22Rv1 (cell line): Measurements from ENCODE around the gene KAZN.
A peak's percentile ranks its signal among the peaks of the same experiment; 100 is the strongest.

ENCODE experiments used
- H3K27ac ChIP-seq: fragments of 450-650 bp; 2 replicates; pipeline ENCODE4 v1.5.1; 2017
- CTCF ChIP-seq: fragments of 450-650 bp; IDR thresholded peaks from 2 replicates; pipeline ENCODE4 v1.5.1; 2017; ENCODE audit warnings: mild to moderate bottlenecking
- ZFX ChIP-seq: fragments of 450-650 bp; IDR thresholded peaks from 2 replicates; pipeline ENCODE4 v1.6.1; 2017; ENCODE audit warnings: antibody characterized with exemption, borderline replicate concordance

The KAZN gene

GRCh38 chr1:14804626-14805025, 206.1 kb downstream of the KAZN start:
- TF ChIP-seq ZFX (no peak), CTCF (peak; percentile 4; the same call in 1 of the 2 replicates)

GRCh38 chr1:14806772-14807171, 208.3 kb downstream of the KAZN start:
- no peak overlapping the region for H3K27ac ChIP-seq
- TF ChIP-seq ZFX (no peak), CTCF (no peak)

More at GRCh38 chr1:14804626-14805025, 206.1 kb downstream of the KAZN start:
- no peak overlapping the region for H3K27ac ChIP-seq

GRCh38 chr1:14808768-14809167, 210.3 kb downstream of the KAZN start:
- TF ChIP-seq CTCF, result no peak
- TF ChIP-seq ZFX, result no peak
- H3K27ac ChIP-seq, result no peak overlapping the region

DNA sequence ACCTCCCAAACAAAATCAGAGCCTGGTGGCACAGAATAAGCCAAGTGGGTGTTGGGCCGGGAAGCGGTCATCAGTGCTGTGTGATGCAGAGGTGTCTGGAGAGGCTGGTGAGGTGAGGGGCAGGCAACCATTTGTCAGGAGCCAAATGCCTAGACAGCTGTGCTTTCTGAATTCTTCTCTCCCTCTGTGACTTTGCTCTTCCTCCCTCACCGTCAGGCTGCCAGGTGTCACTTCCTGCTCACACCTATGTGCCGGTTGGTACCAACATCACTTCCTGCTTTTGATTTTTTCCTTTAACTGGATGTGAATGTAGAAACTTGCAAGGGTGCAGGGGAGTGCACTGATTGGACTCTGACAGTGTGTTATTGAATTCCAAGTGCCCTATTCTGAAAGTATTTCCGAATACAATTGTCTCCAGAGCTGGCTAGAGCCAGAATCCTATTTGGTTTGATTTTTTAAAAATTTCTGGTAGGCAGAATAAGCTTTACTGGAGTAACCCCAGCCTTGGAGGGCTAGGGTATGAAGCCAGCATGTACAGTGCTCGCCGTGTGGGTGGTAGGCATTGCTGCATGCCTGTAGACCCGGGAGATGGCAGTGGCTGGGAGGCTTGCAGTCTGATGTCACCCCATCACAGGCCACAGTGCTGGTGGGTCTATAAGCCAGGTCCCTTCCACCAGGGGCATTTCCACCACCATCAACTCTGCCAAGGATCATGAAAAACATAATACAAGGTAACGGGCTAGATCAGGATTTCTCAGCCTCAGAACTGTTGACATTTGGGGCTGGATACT, 210.9 kb downstream of the KAZN start:
- H3K27ac ChIP-seq, result no peak overlapping the region
- TF ChIP-seq CTCF (no peak), ZFX (no peak)

DNA sequence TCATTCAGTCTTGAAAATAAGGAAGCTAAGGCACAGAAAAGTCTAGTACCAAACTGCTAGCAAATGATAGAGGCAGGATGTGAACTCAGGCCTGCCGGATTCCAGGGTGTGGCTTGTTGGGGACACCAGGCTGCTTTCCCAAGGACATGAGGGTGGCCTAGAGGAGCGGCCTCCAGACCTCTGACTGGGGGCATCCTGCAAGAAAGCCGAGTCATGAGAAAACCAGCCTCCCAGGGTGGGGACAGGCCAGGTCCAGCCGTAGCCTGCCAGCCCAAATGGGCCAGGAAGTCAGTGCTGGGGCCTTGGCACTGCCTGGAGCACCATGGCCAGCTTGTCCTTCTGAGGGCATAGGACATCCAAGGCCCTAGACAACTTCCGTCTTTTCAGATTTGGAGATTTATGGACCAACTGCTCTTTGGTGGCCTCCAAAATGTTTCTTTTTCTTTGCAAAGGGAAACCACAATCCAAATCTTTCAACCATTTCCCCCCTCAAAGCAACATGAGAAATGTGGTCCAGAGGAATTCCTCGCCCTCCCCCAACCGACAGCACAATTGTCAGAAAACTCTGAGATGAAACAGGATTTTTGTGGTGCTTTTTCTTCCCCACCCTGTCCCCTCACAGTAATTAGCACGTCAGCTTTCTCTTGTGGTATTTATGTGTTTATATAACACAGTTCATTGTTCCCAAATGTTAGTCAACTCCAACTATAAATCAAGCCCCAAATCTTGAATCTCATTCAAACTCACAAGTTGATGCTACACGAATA, 212.3 kb downstream of the KAZN start:
- H3K27ac ChIP-seq, result no peak overlapping the region
- no peak for TF ChIP-seq ZFX
- no peak for TF ChIP-seq CTCF

DNA sequence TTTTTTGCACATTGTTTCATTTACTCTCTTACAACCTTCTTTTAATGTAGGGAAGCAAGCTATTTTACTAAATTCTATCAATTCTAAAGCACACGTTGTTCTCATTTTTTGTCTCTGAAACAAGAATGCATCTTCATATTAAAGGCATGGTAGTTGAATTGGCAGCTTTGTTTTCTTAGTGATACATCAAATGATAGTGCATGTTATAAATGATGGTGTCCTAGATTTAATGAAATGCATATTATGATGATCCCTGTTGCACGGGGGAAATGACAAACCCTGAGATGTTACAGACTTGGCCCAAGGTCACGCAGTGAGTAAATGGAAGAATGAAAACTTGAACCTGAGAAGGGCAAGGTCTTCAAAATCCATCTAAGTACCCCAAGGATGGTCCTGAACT, 213.1 kb downstream of the KAZN start:
- TF ChIP-seq ZFX (no peak), CTCF (no peak)
- no peak overlapping the region for H3K27ac ChIP-seq

DNA sequence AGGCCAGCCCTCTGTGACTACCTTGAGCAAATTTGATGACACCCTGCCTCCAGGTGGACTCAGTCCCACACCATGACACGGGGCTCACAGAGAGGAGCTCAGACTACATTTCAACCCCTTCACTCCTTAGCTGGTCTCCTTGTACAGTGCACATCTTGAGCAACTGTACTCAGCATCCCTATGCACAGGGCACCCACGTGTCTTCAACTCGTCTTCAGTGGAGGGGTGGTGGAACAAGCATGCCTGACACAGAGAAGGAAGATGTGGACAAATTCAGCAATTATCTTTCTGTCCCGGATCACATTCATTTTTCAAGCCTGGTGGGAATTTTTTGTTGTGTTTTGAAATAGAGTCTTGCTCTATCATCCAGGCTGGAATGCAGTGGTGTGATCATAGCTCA, 213.7 kb downstream of the KAZN start:
- no peak for TF ChIP-seq CTCF
- no peak for TF ChIP-seq ZFX
- H3K27ac ChIP-seq, result no peak overlapping the region
